Measurements from ENCODE around the gene KRT76. TPM values are rescaled to one million over a fixed set of nuclear protein-coding genes. Genes with fewer than 3 reads are reported as not detected.

KRT76 gene
- total and polyA plus RNA-seq, 10 of the 15 experiments (the other 5 are each of a cell fraction or from before 2014, with no cell fraction given), result not detected

DNA sequence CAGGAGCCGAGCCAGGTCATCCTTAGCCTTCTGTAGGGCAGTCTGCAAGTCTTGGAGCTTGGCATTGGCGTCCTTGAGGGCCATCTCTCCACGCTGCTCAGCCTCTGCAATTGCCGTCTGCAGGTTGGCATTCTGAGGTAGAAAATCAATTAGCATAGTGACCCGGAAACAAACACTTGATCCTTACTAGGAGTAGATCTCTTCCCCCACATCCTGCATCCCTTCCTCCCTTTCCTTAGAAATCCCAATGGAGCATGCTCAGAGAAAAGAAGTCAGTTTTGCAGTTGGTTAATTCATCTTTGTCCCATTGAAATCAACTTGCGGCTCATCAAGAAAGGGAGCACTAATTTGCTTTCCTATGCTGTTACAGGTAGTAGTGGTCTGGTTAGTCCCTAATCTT, 6.1 kb downstream of the KRT76 start (continued):
- TF ChIP-seq HDGF (IDR thresholded peaks at IDR 0.05) (no peak), ELK1 (IDR thresholded peaks at IDR 0.05; ENCODE audit: low read depth, low read length) (no peak), JUND (IDR thresholded peaks at IDR 0.05; ENCODE audit: low read depth, low read length) (no peak), CEBPB (IDR thresholded peaks at IDR 0.05; ENCODE audit: borderline replicate concordance in 1 of 2, low read depth in 2 of 2, low read length in 2 of 2) (no peak), CBX5 (IDR thresholded peaks at IDR 0.05; ENCODE audit: low read depth) (no peak)
- TF ChIP-seq, protein P1, sequence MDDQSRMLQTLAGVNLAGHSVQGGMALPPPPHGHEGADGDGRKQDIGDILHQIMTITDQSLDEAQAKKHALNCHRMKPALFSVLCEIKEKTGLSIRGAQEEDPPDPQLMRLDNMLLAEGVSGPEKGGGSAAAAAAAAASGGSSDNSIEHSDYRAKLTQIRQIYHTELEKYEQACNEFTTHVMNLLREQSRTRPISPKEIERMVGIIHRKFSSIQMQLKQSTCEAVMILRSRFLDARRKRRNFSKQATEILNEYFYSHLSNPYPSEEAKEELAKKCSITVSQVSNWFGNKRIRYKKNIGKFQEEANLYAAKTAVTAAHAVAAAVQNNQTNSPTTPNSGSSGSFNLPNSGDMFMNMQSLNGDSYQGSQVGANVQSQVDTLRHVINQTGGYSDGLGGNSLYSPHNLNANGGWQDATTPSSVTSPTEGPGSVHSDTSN (IDR thresholded peaks at IDR 0.05; ENCODE audit: insufficient replicate concordance, low read depth, low read length), result no peak

DNA sequence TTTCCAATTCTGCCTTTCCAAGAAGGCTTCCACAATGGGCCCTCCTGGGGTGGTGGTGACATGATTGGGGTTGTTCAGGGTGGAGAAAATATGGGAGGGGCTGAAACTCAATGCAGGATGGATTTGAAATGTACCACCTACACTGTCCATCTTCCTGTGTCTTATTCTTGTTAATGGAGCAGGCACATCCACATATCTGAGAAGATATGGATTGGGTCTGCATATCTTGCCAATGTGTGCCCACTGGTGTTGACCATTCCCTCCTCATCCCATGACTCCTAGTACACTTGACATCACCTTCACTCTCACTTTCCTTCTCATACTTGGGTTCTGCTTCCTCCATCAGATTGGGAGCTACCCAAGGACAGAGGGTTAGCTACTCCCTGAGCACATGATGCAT, 7.2 kb downstream of the KRT76 start:
- ChIA-PET RAD21 (ENCODE audit: unreplicated experiment) (no interaction called here), CTCF (interaction anchor here (0.9 kb wide), 1 partner anchor 9 kb away, joined by 3 read pairs; no protein-coding TSS in a partner anchor), SMC1A (ENCODE audit: uncharacterized antibody, unreplicated experiment) (no interaction called here), POLR2A (no interaction called here)
- Histone ChIP-seq H3K4me2 (ENCODE audit: control insufficient read depth, insufficient read depth) (no peak overlapping the region), H3K79me2 (ENCODE audit: control insufficient read depth, insufficient read depth, low read length) (no peaks in the 10 kb centered on the region), H3K9ac (ENCODE audit: control insufficient read depth, insufficient read depth, low read length) (no peak overlapping the region), H3K4me3 (no peak overlapping the region), H2AFZ (ENCODE audit: control insufficient read depth, low read depth, low read length) (no peak overlapping the region), H3K9me3 (replicated peaks; ENCODE audit: control insufficient read depth, insufficient read depth, low read length) (no peaks in the 10 kb centered on the region), H3K27ac (ENCODE audit: control insufficient read depth, insufficient read depth) (no peak overlapping the region), H3K36me3 (ENCODE audit: control insufficient read depth in 2 of 2, insufficient read depth in 2 of 2, low read length in 1 of 2) (no peaks in the 10 kb centered on the region), H3K4me1 (ENCODE audit: control insufficient read depth, insufficient read depth, low read length) (no peaks in the 10 kb centered on the region), H4K20me1 (ENCODE audit: control insufficient read depth, insufficient read depth) (no peaks in the 10 kb centered on the region), H3K27me3 (replicated peaks in 1 of 2; ENCODE audit: control insufficient read depth in 2 of 2, insufficient read depth in 2 of 2, low read length in 1 of 2) (peaks cover 0 to 5% of the 10 kb centered on the region in 2 experiments; a peak in 3 of 4 replicates)
- intact Hi-C loops (cut with micrococcal nuclease; ENCODE audit: unreplicated experiment), result no loop called here
- no TSS peak for BruUV-seq (replicated peaks)
- in situ Hi-C loops (cut with MboI), result no loop called here
- DNase-seq (ENCODE audit: low read depth, low spot score), result no peak
- no peak for FAIRE-seq
- ATAC-seq, result no peak
- TF ChIP-seq JUNB (IDR thresholded peaks at IDR 0.05) (no peak), BCLAF1 (IDR thresholded peaks at IDR 0.05) (no peak), IKZF2 (IDR thresholded peaks at IDR 0.05) (no peak), E2F4 (IDR thresholded peaks at IDR 0.05; ENCODE audit: low read depth, low read length) (no peak), ZNF622 (IDR thresholded peaks at IDR 0.05) (no peak), EP300 (IDR thresholded peaks at IDR 0.05; ENCODE audit: borderline replicate concordance in 1 of 2, control insufficient read depth in 1 of 2, low read depth in 2 of 2, low read length in 2 of 2) (no peak), FOXK2 (IDR thresholded peaks at IDR 0.05) (no peak), PKNOX1 (IDR thresholded peaks at IDR 0.05) (no peak), RAD51 (IDR thresholded peaks at IDR 0.05) (no peak), FOS (IDR thresholded peaks at IDR 0.05; ENCODE audit: borderline replicate concordance, extremely low read depth, insufficient read length) (no peak), MEF2B (IDR thresholded peaks at IDR 0.05; ENCODE audit: partially characterized antibody, poor library complexity, severe bottlenecking) (no peak)

Measured in GM12878 (cell line).